ENCODE measurements around the gene VPS13D.

The VPS13D gene

DNA sequence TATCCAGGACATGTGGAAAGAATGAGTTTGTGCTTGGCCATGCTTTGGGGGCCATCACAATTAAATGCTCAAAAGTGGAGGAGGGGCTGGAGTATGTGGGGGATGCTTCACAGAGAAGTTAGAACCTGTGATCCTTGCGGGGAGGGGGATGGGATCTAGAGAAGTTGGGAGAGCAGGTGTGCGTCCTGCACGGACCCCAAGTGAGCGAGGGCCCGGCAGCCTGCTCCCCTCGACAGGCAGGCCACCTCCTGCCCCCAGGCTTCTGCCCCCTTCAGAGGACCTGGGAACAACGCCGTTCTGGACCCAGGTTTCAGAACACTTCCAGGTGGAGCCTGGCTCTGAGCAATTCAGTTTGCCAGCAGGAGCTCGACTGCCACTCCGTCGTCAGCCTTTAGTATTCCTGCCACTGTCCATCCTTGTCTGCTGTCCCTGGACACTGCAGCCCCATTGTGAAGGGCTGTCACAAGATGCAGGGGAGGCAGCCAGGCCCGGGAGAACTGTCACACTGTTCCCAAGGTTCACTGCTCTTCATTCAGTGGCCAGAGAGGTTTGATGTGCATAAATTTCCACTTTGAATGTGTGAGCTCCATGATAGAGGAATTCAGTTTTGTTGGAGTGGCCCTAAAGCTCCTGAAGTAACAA, 275.9 kb downstream of the VPS13D start:
- no peak overlapping the region for H3K27ac ChIP-seq (ENCODE audit: low read depth, low read length, severe bottlenecking)

DNA sequence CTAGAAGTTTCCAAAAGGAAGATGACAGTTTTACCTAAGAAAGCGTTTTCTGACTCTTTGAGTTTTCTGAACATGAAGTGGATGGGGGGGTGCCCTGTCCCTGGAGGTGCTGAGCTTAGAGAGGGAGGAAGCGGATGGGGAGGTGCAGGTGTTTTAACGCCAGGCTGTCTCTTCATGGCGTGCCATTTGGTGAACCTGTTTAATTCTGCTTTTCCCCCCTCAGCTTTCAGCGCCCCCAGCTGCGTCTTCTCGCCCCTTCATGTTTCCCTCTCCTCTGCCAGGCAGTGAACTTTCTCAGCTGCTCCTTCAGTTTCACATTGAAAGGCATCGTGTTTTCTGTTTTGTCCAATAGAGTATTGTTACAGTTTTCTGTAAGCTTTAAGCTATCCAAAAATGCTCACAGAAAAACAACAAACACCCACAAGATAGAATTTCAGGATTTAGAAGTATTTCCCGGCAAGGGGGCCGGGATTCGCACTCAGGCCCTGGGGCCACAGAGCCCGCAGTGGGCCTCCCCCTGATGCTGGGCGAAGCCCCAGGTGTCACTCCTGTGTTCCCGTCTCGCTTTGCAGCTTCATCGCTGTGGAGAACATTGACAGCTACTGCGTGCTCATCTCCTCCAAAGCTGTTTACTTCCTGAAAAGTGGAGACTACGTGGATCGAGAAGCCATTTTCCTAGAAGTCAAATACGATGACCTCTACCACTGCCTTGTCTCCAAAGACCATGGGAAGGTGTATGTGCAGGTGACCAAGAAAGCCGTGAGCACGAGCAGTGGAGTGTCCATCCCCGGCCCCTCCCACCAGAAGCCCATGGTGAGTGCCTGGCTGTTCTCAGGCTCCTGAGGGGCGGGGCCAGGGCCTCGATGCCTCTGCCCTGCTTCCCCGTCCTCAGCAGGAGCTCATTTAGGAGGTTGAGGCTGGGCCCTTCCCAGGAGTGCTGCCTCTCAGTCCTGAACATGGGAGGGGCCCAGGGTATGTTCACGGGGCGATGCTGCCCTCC, 276.8 kb downstream of the VPS13D start:
- H3K4me1 ChIP-seq (ENCODE audit: control insufficient read depth, insufficient read depth, low read length, poor library complexity, severe bottlenecking) = peaks cover 14% of the 10 kb centered on the region
- H3K27ac ChIP-seq (ENCODE audit: low read depth, low read length, severe bottlenecking) = no peak overlapping the region
- peaks cover 11% of the 10 kb centered on the region for H3K36me3 ChIP-seq (ENCODE audit: control insufficient read depth, insufficient read depth, low read length)
- no peak overlapping the region for H3K4me3 ChIP-seq (ENCODE audit: extremely low read depth, insufficient read depth, low read length, poor library complexity, severe bottlenecking)
- WGBS, 2 experiments (ENCODE audit: insufficient coverage in 2 of 2) = 94 to 95% methylated on average over 22 to 24 of the region's 28 CpGs
- H3K9me3 ChIP-seq (ENCODE audit: control insufficient read depth, low read length) = no peaks in the 10 kb centered on the region

More for the DNA sequence above, 275.9 kb downstream of the VPS13D start:
- no peaks in the 10 kb centered on the region for H3K9me3 ChIP-seq (ENCODE audit: control insufficient read depth, low read length)
- H3K4me1 ChIP-seq (ENCODE audit: control insufficient read depth, insufficient read depth, low read length, poor library complexity, severe bottlenecking) = peaks cover 11% of the 10 kb centered on the region
- H3K36me3 ChIP-seq (ENCODE audit: control insufficient read depth, insufficient read depth, low read length) = peaks cover 11% of the 10 kb centered on the region
- no peak overlapping the region for H3K4me3 ChIP-seq (ENCODE audit: extremely low read depth, insufficient read depth, low read length, poor library complexity, severe bottlenecking)
- 83 to 87% methylated on average over 11 to 12 of the region's 12 CpGs for WGBS, 2 experiments (ENCODE audit: insufficient coverage in 2 of 2)

DNA sequence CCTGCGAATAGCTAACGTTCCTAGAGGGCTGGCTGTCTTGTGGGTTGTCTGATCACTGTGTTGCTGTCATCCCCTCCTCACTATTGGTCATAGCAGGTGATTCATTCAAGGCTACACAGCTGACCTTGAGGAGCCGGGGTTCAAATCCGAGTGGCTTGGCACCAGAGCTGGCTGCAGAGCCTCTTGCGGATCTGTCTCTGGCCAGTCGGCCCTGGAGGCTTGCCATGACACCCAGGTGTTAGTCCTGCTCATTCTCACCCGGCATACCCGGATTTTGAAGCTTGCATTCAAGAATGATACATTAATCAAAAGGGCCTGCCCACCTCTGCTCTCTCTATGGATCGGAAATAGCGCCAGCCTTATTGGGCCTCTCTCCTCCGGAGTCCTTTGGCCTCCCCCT, 277.8 kb downstream of the VPS13D start:
- Histone ChIP-seq H3K36me3 (ENCODE audit: control insufficient read depth, insufficient read depth, low read length) (peaks cover 11% of the 10 kb centered on the region), H3K9me3 (ENCODE audit: control insufficient read depth, low read length) (no peaks in the 10 kb centered on the region), H3K27ac (ENCODE audit: low read depth, low read length, severe bottlenecking) (no peak overlapping the region), H3K4me3 (ENCODE audit: extremely low read depth, insufficient read depth, low read length, poor library complexity, severe bottlenecking) (no peak overlapping the region), H3K4me1 (ENCODE audit: control insufficient read depth, insufficient read depth, low read length, poor library complexity, severe bottlenecking) (peaks cover 22% of the 10 kb centered on the region)
- 86 to 87% methylated on average over 9 to 11 of the region's 11 CpGs for whole genome bisulfite sequencing, 2 experiments (ENCODE audit: insufficient coverage in 2 of 2)

DNA sequence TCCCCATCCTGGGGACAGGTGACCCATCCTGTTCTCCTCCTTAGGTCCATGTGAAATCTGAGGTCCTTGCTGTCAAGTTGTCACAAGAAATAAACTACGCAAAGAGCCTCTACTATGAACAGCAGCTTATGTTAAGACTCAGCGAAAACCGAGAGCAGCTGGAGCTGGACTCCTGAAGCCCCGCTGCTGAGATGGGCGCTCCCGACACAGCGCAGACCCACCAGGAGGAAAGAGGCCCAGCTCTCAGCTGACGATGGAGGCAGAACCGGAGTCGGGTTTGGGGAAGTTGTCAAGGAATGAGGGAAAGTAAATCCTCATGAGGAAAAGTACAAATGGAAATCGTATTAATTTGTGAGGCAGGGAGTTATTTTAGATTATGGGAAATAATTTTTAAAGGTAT, 279.0 kb downstream of the VPS13D start:
- Histone ChIP-seq H3K4me1 (ENCODE audit: control insufficient read depth, insufficient read depth, low read length, poor library complexity, severe bottlenecking) (peaks cover 22% of the 10 kb centered on the region), H3K9me3 (ENCODE audit: control insufficient read depth, low read length) (no peaks in the 10 kb centered on the region), H3K4me3 (ENCODE audit: extremely low read depth, insufficient read depth, low read length, poor library complexity, severe bottlenecking) (no peak overlapping the region), H3K27ac (ENCODE audit: low read depth, low read length, severe bottlenecking) (no peak overlapping the region), H3K36me3 (ENCODE audit: control insufficient read depth, insufficient read depth, low read length) (peaks cover 11% of the 10 kb centered on the region)
- WGBS, 2 experiments (ENCODE audit: insufficient coverage in 2 of 2) = 94 to 95% methylated on average over 10 to 11 of the region's 11 CpGs

- Histone ChIP-seq H3K27ac (ENCODE audit: low read depth, low read length, severe bottlenecking) (no peak overlapping the region), H3K36me3 (ENCODE audit: control insufficient read depth, insufficient read depth, low read length) (peaks cover 11% of the 10 kb centered on the region), H3K9me3 (ENCODE audit: control insufficient read depth, low read length) (no peaks in the 10 kb centered on the region), H3K4me1 (ENCODE audit: control insufficient read depth, insufficient read depth, low read length, poor library complexity, severe bottlenecking) (peaks cover 22% of the 10 kb centered on the region), H3K4me3 (ENCODE audit: extremely low read depth, insufficient read depth, low read length, poor library complexity, severe bottlenecking) (no peak overlapping the region)
- 80 to 96% methylated on average over 2 to 3 of the region's 3 CpGs for WGBS, 2 experiments (ENCODE audit: insufficient coverage in 2 of 2)
Observed at GRCh38 chr1:12511128-12511484, 281.3 kb downstream of the VPS13D start.

- Histone ChIP-seq H3K36me3 (ENCODE audit: control insufficient read depth, insufficient read depth, low read length) (peaks cover 7% of the 10 kb centered on the region), H3K27ac (ENCODE audit: low read depth, low read length, severe bottlenecking) (no peak overlapping the region), H3K9me3 (ENCODE audit: control insufficient read depth, low read length) (no peaks in the 10 kb centered on the region), H3K4me1 (ENCODE audit: control insufficient read depth, insufficient read depth, low read length, poor library complexity, severe bottlenecking) (peaks cover 22% of the 10 kb centered on the region), H3K4me3 (ENCODE audit: extremely low read depth, insufficient read depth, low read length, poor library complexity, severe bottlenecking) (no peak overlapping the region)
- 91% methylated on average over 7 to 9 of the region's 13 CpGs for WGBS, 2 experiments (ENCODE audit: insufficient coverage in 2 of 2)
Observed at GRCh38 chr1:12511516-12512468, 282.0 kb downstream of the VPS13D start.

DNA sequence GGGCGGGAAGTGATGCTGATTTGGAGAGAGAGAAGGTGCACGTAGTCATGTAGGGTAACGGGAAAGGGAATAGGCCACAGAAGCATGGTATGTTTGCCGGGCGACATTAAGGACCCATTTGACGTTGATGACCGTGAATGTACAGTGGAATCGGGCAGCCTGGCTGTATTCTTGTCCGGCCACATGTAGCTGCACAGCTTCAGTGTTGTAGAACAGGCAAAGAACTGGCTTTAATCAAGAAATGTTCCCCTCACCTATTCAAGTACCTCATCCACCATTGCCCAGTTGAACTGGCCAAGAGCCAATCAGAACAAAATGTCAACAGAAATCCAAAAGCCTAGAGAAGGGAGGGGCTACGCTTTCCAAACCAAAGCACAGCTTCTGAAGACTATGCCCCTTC, 283.4 kb downstream of the VPS13D start:
- H3K4me1 ChIP-seq (ENCODE audit: control insufficient read depth, insufficient read depth, low read length, poor library complexity, severe bottlenecking) = peaks cover 22% of the 10 kb centered on the region
- 96 to 98% methylated on average over 9 to 10 of the region's 10 CpGs for WGBS, 2 experiments (ENCODE audit: insufficient coverage in 2 of 2)
- no peak overlapping the region for H3K4me3 ChIP-seq (ENCODE audit: extremely low read depth, insufficient read depth, low read length, poor library complexity, severe bottlenecking)
- no peaks in the 10 kb centered on the region for H3K9me3 ChIP-seq (ENCODE audit: control insufficient read depth, low read length)
- no peaks in the 10 kb centered on the region for H3K36me3 ChIP-seq (ENCODE audit: control insufficient read depth, insufficient read depth, low read length)
- no peak overlapping the region for H3K27ac ChIP-seq (ENCODE audit: low read depth, low read length, severe bottlenecking)

DNA sequence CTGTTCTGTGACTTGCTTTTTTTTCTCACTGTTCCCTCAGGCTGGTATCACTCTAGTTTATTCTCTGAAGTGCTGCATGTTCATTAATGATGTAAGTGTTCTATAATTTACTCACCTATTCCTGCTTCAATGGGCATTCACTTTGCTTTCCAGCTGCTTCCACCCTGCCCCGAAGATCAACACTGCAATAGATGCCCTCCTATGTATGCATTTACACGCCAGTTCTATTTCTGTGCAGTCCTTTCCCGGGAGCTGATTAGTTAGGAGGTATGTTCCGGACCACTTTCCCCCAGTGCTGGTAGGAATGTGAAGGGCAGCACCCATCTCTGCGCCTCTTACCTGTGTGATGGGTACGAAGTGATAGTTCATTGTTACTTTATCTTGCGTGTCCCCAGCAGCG, 284.8 kb downstream of the VPS13D start:
- H3K9me3 ChIP-seq (ENCODE audit: control insufficient read depth, low read length) = no peaks in the 10 kb centered on the region
- WGBS, 2 experiments (ENCODE audit: insufficient coverage in 2 of 2) = 85 to 100% methylated on average over 1 to 3 of the region's 8 CpGs
- H3K4me1 ChIP-seq (ENCODE audit: control insufficient read depth, insufficient read depth, low read length, poor library complexity, severe bottlenecking) = peaks cover 21% of the 10 kb centered on the region

GRCh38 chr1:12515234-12515633, 285.4 kb downstream of the VPS13D start:
- WGBS, 2 experiments (ENCODE audit: insufficient coverage in 2 of 2) = 84 to 97% methylated on average over 3 to 4 of the region's 5 CpGs
- no peak overlapping the region for H3K4me3 ChIP-seq (ENCODE audit: extremely low read depth, insufficient read depth, low read length, poor library complexity, severe bottlenecking)
- peaks cover 15% of the 10 kb centered on the region for H3K4me1 ChIP-seq (ENCODE audit: control insufficient read depth, insufficient read depth, low read length, poor library complexity, severe bottlenecking)
- H3K27ac ChIP-seq (ENCODE audit: low read depth, low read length, severe bottlenecking) = no peak overlapping the region
- no peaks in the 10 kb centered on the region for H3K9me3 ChIP-seq (ENCODE audit: control insufficient read depth, low read length)
- no peaks in the 10 kb centered on the region for H3K36me3 ChIP-seq (ENCODE audit: control insufficient read depth, insufficient read depth, low read length)

More for the DNA sequence above, 284.8 kb downstream of the VPS13D start:
- no peak overlapping the region for H3K4me3 ChIP-seq (ENCODE audit: extremely low read depth, insufficient read depth, low read length, poor library complexity, severe bottlenecking)
- H3K36me3 ChIP-seq (ENCODE audit: control insufficient read depth, insufficient read depth, low read length) = no peaks in the 10 kb centered on the region
- no peak overlapping the region for H3K27ac ChIP-seq (ENCODE audit: low read depth, low read length, severe bottlenecking)

- H3K9me3 ChIP-seq (ENCODE audit: control insufficient read depth, low read length) = no peaks in the 10 kb centered on the region
- no peaks in the 10 kb centered on the region for H3K36me3 ChIP-seq (ENCODE audit: control insufficient read depth, insufficient read depth, low read length)
- 94 to 96% methylated on average over 5 to 8 of the region's 13 CpGs for WGBS, 2 experiments (ENCODE audit: insufficient coverage in 2 of 2)
- H3K4me1 ChIP-seq (ENCODE audit: control insufficient read depth, insufficient read depth, low read length, poor library complexity, severe bottlenecking) = peaks cover 7% of the 10 kb centered on the region
- H3K4me3 ChIP-seq (ENCODE audit: extremely low read depth, insufficient read depth, low read length, poor library complexity, severe bottlenecking) = no peak overlapping the region
- H3K27ac ChIP-seq (ENCODE audit: low read depth, low read length, severe bottlenecking) = no peak overlapping the region
Observed at GRCh38 chr1:12516741-12517140, 286.9 kb downstream of the VPS13D start.
